Measurements from ENCODE around the gene PALLD. TPM values are rescaled to one million over a fixed set of nuclear protein-coding genes. Genes with fewer than 3 reads are reported as not detected.

Gene PALLD
- total and polyA plus RNA-seq, 2 donors (not counting 3 experiments of a cell fraction or from before 2014, with no cell fraction given): 13.4 to 48.2 TPM

DNA sequence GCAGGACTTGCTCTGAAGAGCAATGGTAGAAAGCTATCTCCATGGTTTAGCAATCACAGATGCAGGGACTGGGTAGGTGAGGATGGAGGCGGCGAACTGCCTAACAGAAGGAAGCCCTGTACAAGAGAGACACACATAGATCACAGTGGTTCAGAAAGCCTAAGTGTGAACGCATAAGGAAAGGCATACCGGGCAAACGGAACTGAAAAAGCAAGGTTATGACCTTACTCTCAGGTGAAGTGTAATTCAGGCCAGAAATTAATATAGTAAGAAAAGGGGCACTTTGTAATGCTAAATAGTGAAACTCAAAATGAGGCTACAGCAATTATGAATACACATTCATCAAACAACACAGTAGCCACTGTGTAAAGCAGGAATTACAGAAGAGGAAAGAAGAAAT, 126.6 kb downstream of the PALLD start:
- Histone ChIP-seq H3K9me3 (replicated peaks; ENCODE audit: control insufficient read depth, insufficient read depth, low read length) (no peaks in the 10 kb centered on the region), H3K36me3 (ENCODE audit: control insufficient read depth in 2 of 2, extremely low read depth in 1 of 2, insufficient read depth in 2 of 2, low read length in 2 of 2) (no peaks in the 10 kb centered on the region), H2AFZ (ENCODE audit: low read depth, low read length) (no peak overlapping the region), H3K79me2 (ENCODE audit: control insufficient read depth, insufficient read depth, low read length) (no peaks in the 10 kb centered on the region), H3K27me3 (ENCODE audit: control insufficient read depth in 2 of 2, insufficient read depth in 2 of 2, low read length in 2 of 2) (no peaks in the 10 kb centered on the region), H3K27ac (ENCODE audit: insufficient read depth, low read depth, low read length) (no peak overlapping the region), H3K9me1 (replicated peaks; ENCODE audit: control insufficient read depth, extremely low read depth, insufficient read depth, low read length) (no peaks in the 10 kb centered on the region), H4K20me1 (replicated peaks; ENCODE audit: control insufficient read depth, extremely low read depth, insufficient read depth, low read length) (no peaks in the 10 kb centered on the region), H3K4me2 (ENCODE audit: insufficient read depth, low read length) (no peak overlapping the region), H3K4me3 (replicated peaks in 1 of 3; ENCODE audit: insufficient read depth in 1 of 3, low read depth in 1 of 3, low read length in 3 of 3) (no peak overlapping the region), H3K9ac (replicated peaks; ENCODE audit: extremely low read depth, insufficient read depth, low read length) (no peak overlapping the region), H3K4me1 (ENCODE audit: control insufficient read depth, extremely low read depth, insufficient read depth, low read length) (no peaks in the 10 kb centered on the region)
- FAIRE-seq (no peak), DNase-seq (ENCODE audit: low read depth, low spot score) (no peak)
- intact Hi-C loops (cut with micrococcal nuclease): no loop called here
- TF ChIP-seq GATA2 (IDR thresholded peaks at IDR 0.05; ENCODE audit: insufficient read depth, insufficient read length, low read depth, low read length) (no peak), MYC (IDR thresholded peaks at IDR 0.05; ENCODE audit: low read depth, low read length) (no peak), POLR2AphosphoS5 (IDR thresholded peaks at IDR 0.05; ENCODE audit: insufficient read depth, low read depth, low read length) (no peak), EZH2 (IDR thresholded peaks at IDR 0.05; ENCODE audit: borderline replicate concordance, low read depth, low read length, severe bottlenecking) (no peak), JUN (IDR thresholded peaks at IDR 0.05; ENCODE audit: borderline replicate concordance, insufficient read depth, insufficient read length, low read depth) (no peak), POLR2A (IDR thresholded peaks at IDR 0.05; ENCODE audit: low read depth, low read length) (no peak), FOS (IDR thresholded peaks at IDR 0.05; ENCODE audit: borderline replicate concordance, insufficient read depth, low read length) (no peak)
- TF ChIP-seq, protein P1, sequence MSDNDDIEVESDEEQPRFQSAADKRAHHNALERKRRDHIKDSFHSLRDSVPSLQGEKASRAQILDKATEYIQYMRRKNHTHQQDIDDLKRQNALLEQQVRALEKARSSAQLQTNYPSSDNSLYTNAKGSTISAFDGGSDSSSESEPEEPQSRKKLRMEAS (IDR thresholded peaks at IDR 0.05; ENCODE audit: insufficient read depth, insufficient read length): no peak
- TF ChIP-seq, protein P2, sequence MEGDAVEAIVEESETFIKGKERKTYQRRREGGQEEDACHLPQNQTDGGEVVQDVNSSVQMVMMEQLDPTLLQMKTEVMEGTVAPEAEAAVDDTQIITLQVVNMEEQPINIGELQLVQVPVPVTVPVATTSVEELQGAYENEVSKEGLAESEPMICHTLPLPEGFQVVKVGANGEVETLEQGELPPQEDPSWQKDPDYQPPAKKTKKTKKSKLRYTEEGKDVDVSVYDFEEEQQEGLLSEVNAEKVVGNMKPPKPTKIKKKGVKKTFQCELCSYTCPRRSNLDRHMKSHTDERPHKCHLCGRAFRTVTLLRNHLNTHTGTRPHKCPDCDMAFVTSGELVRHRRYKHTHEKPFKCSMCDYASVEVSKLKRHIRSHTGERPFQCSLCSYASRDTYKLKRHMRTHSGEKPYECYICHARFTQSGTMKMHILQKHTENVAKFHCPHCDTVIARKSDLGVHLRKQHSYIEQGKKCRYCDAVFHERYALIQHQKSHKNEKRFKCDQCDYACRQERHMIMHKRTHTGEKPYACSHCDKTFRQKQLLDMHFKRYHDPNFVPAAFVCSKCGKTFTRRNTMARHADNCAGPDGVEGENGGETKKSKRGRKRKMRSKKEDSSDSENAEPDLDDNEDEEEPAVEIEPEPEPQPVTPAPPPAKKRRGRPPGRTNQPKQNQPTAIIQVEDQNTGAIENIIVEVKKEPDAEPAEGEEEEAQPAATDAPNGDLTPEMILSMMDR (IDR thresholded peaks at IDR 0.05; ENCODE audit: extremely low read depth in 1 of 2, insufficient read depth in 1 of 2, low read depth in 1 of 2, low read length in 2 of 2): no peak
- dilution Hi-C loops (cut with MboI; ENCODE audit: extremely low pct_ligation_motif_present, low sequenced_read_pairs): no loop called here
- ChIA-PET CTCF (no interaction called here), POLR2A (no interaction called here)
- BruUV-seq (replicated peaks): no TSS peak

Measured in endothelial cell of umbilical vein (primary cell).